HuH-7 (cell line): Measurements from ENCODE around the gene CARMIL1.

ENCODE experiments used
- DNase-seq: peaks from one replicate; pipeline ENCODE4 v3.0.0; 2011; ENCODE audit warnings: low spot score

The CARMIL1 gene

GRCh38 chr6:25660512-25660911, 381.3 kb downstream of the CARMIL1 start:
- no peak for DNase-seq

GRCh38 chr6:25661129-25661779, 382.1 kb downstream of the CARMIL1 start:
- DNase-seq: no peak

GRCh38 chr6:25665455-25665854, 386.3 kb downstream of the CARMIL1 start:
- DNase-seq: no peak

GRCh38 chr6:25669413-25669812, 390.2 kb downstream of the CARMIL1 start:
- DNase-seq: no peak
